H1 (cell line): ENCODE data around the gene KMT5B.

ENCODE experiments used
- CHD2 ChIP-seq: IDR thresholded peaks from 2 replicates; pipeline ENCODE4 v1.6.1; 2012; ENCODE audit warnings: low read length, improper control_type of control experiment
- CTCF ChIP-seq, 3 experiments: IDR thresholded peaks; 1 replicate in 2 of 3; 2 replicates in 1 of 3; pipeline versions ENCODE4 v1.5.1 to v1.6.1; 2011; ENCODE audit warnings: low read length in 3 of 3, mild to moderate bottlenecking in 3 of 3, inconsistent platforms in 2 of 3, low read depth in 1 of 3, moderate library complexity in 1 of 3; ENCODE audit not compliant: insufficient read depth in 1 of 3; ENCODE audit errors: control extremely low read depth in 1 of 3
- EP300 ChIP-seq, 2 experiments: IDR thresholded peaks; 1 replicate in 1 of 2; 2 replicates in 1 of 2; pipeline ENCODE4 v1.6.1; 2011 to 2012; ENCODE audit warnings: low read depth in 2 of 2, low read length in 2 of 2, mild to moderate bottlenecking in 2 of 2, borderline replicate concordance in 1 of 2, inconsistent platforms in 1 of 2, moderate library complexity in 1 of 2
- EZH2 ChIP-seq: fragments of 200-600 bp; sonication (generic); IDR thresholded peaks from 2 replicates; pipeline ENCODE4 v1.7.1; 2012; ENCODE audit warnings: low read depth, mild to moderate bottlenecking, moderate library complexity, low read length, inconsistent platforms; ENCODE audit not compliant: severe bottlenecking
- FOSL1 ChIP-seq: IDR thresholded peaks from 2 replicates; pipeline ENCODE4 v1.6.1; 2011; ENCODE audit warnings: mild to moderate bottlenecking, low read depth, low read length, moderate library complexity; ENCODE audit not compliant: insufficient read depth
- GABPA ChIP-seq: IDR thresholded peaks from 2 replicates; pipeline ENCODE4 v1.6.1; 2011; ENCODE audit warnings: mild to moderate bottlenecking, low read length, moderate library complexity, borderline replicate concordance; ENCODE audit not compliant: insufficient read depth
- KDM5A ChIP-seq: fragments of 200-600 bp; IDR thresholded peaks from 2 replicates; pipeline ENCODE4 v1.7.1; 2012; ENCODE audit warnings: mild to moderate bottlenecking, low read length, inconsistent platforms, mixed read lengths
- MAX ChIP-seq: IDR thresholded peaks from 2 replicates; pipeline ENCODE4 v1.6.1; 2012; ENCODE audit warnings: inconsistent platforms
- POLR2AphosphoS5 ChIP-seq: IDR thresholded peaks from 2 replicates; pipeline ENCODE4 v1.6.1; 2011; ENCODE audit warnings: low read depth, low read length
- TAF1 ChIP-seq: IDR thresholded peaks from 2 replicates; pipeline ENCODE4 v1.6.1; 2011; ENCODE audit warnings: mild to moderate bottlenecking, low read depth, low read length
- TBP ChIP-seq: IDR thresholded peaks from 2 replicates; pipeline ENCODE4 v1.6.1; 2011; ENCODE audit warnings: low read depth, low read length, improper control_type of control experiment
- TCF12 ChIP-seq: IDR thresholded peaks from 2 replicates; pipeline ENCODE4 v1.6.1; 2011; ENCODE audit warnings: low read depth, mild to moderate bottlenecking, low read length

GRCh38 chr11:68163691-68164090, 49.4 kb downstream of the KMT5B start:
- TF ChIP-seq FOSL1 (no peak), CTCF (IDR thresholded peaks at IDR 0.05; ENCODE audit: control extremely low read depth in 1 of 3, insufficient read depth in 1 of 3, low read depth in 1 of 3, low read length in 3 of 3) (no peak), GABPA (no peak), CHD2 (no peak), TCF12 (no peak), TAF1 (no peak), POLR2AphosphoS5 (no peak), MAX (no peak), KDM5A (no peak), EZH2 (no peak), TBP (no peak), EP300 (IDR thresholded peaks at IDR 0.05; ENCODE audit: borderline replicate concordance in 1 of 2, low read depth in 2 of 2, low read length in 2 of 2) (no peak)
